HEK293T (cell line): ENCODE results near the gene NLRP7.

Experiments used
- CTBP1 ChIP-seq: fragments of 450-650 bp; IDR thresholded peaks from 2 replicates; pipeline ENCODE4 v1.6.1; 2016; ENCODE audit warnings: borderline replicate concordance
- FOXA1 ChIP-seq: fragments of 450-650 bp; IDR thresholded peaks from 2 replicates; pipeline ENCODE4 v1.6.1; 2016; ENCODE audit warnings: mild to moderate bottlenecking
- FOXK2 ChIP-seq: fragments of 450-650 bp; IDR thresholded peaks from 2 replicates; pipeline ENCODE4 v1.6.1; 2016; ENCODE audit warnings: mild to moderate bottlenecking
- FOXM1 ChIP-seq: fragments of 450-650 bp; IDR thresholded peaks from 2 replicates; pipeline ENCODE4 v1.6.1; 2017; ENCODE audit warnings: mild to moderate bottlenecking, borderline replicate concordance
- HDGF ChIP-seq: fragments of 450-650 bp; IDR thresholded peaks from 2 replicates; pipeline ENCODE4 v1.6.1; 2017; ENCODE audit warnings: antibody characterized with exemption, borderline replicate concordance
- LEF1 ChIP-seq: fragments of 450-650 bp; IDR thresholded peaks from 2 replicates; pipeline ENCODE4 v1.6.1; 2017; ENCODE audit warnings: mild to moderate bottlenecking, borderline replicate concordance
- NFRKB ChIP-seq: fragments of 450-650 bp; IDR thresholded peaks from 2 replicates; pipeline ENCODE4 v1.6.1; 2016; ENCODE audit warnings: mild to moderate bottlenecking, moderate library complexity
- SP1 ChIP-seq: fragments of 450-650 bp; IDR thresholded peaks from 2 replicates; pipeline ENCODE4 v1.6.1; 2017
- SUZ12 ChIP-seq: fragments of 450-650 bp; IDR thresholded peaks from 2 replicates; pipeline ENCODE4 v1.6.1; 2016; ENCODE audit warnings: mild to moderate bottlenecking
- ZNF384 ChIP-seq: fragments of 450-650 bp; IDR thresholded peaks from 2 replicates; pipeline ENCODE4 v1.6.1; 2016

DNA sequence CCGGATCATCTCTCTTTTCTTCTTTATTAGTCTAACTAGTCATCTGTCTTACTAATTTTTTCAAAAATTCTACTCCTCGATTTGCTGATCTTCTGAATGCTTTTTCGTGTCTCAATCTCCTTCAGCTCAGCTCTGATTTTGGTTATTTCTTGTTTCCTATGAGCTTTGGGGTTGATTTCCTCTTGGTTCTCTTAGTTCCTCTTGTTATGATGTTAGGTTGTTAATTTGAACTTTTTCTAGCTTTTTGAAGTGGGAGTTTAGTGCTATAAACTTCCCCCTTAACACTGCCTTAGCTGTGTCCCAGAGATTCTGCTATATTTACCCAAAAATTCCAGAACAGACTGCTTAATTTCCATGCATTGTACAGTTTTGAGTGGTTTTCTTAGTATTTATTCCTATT, 69.9 kb downstream of the NLRP7 start:
- TF ChIP-seq ZNF384, result no peak
- no peak for TF ChIP-seq FOXK2
- TF ChIP-seq SUZ12, result no peak
- no peak for TF ChIP-seq HDGF
- no peak for TF ChIP-seq SP1
- TF ChIP-seq NFRKB, result no peak
- TF ChIP-seq FOXA1, result no peak
- no peak for TF ChIP-seq LEF1
- TF ChIP-seq FOXM1, result no peak
- TF ChIP-seq CTBP1, result no peak
